ENCODE results near the gene SOHLH1. TPM values are rescaled to one million over a fixed set of nuclear protein-coding genes. Genes with fewer than 3 reads are reported as not detected.

SOHLH1 gene
- total RNA-seq, 1 donor = not detected

- H3K4me3 ChIP-seq (ENCODE audit: low read depth, low read length) = no peak overlapping the region
- DNase-seq (ENCODE audit: low read depth) = no peak
- TF ChIP-seq CTCF (IDR thresholded peaks at IDR 0.05; ENCODE audit: insufficient read depth, low read depth, low read length) = no peak
These were observed 13.5 kb upstream of the SOHLH1 start for GRCh38 chr9:135712613-135713295.

- no peak for DNase-seq (ENCODE audit: low read depth)
- TF ChIP-seq CTCF (IDR thresholded peaks at IDR 0.05; ENCODE audit: insufficient read depth, low read depth, low read length) = no peak
- H3K4me3 ChIP-seq (ENCODE audit: low read depth, low read length) = no peak overlapping the region
These were observed 12.6 kb upstream of the SOHLH1 start for GRCh38 chr9:135711881-135712280.

- DNase-seq (ENCODE audit: low read depth) = no peak
- no peak for TF ChIP-seq CTCF (IDR thresholded peaks at IDR 0.05; ENCODE audit: insufficient read depth, low read depth, low read length)
- H3K4me3 ChIP-seq (ENCODE audit: low read depth, low read length) = no peak overlapping the region
These were observed 12.1 kb upstream of the SOHLH1 start for GRCh38 chr9:135711391-135711790.

- DNase-seq (ENCODE audit: low read depth) = no peak
- TF ChIP-seq CTCF (IDR thresholded peaks at IDR 0.05; ENCODE audit: insufficient read depth, low read depth, low read length) = no peak
- no peak overlapping the region for H3K4me3 ChIP-seq (ENCODE audit: low read depth, low read length)
These were observed 8.9 kb upstream of the SOHLH1 start for GRCh38 chr9:135708164-135708563.

GRCh38 chr9:135707252-135708138 lies 8.2 kb upstream of the SOHLH1 start:
- no peak for TF ChIP-seq CTCF (IDR thresholded peaks at IDR 0.05; ENCODE audit: insufficient read depth, low read depth, low read length)
- no peak overlapping the region for H3K4me3 ChIP-seq (ENCODE audit: low read depth, low read length)
- no peak for DNase-seq (ENCODE audit: low read depth)

- TF ChIP-seq CTCF (IDR thresholded peaks at IDR 0.05; ENCODE audit: insufficient read depth, low read depth, low read length) = no peak
- no peak overlapping the region for H3K4me3 ChIP-seq (ENCODE audit: low read depth, low read length)
- no peak for DNase-seq (ENCODE audit: low read depth)
These were observed 7.0 kb upstream of the SOHLH1 start for GRCh38 chr9:135706288-135706687.

All from fibroblast of villous mesenchyme (primary cell).